ENCODE results near the gene KRTAP12-1. TPM values are rescaled to one million over a fixed set of nuclear protein-coding genes. Genes with fewer than 3 reads are reported as not detected.

Gene KRTAP12-1
- total and polyA plus RNA-seq, 2 of the 8 experiments (the other 6 are each of a cell fraction or from before 2014, with no cell fraction given) = 0.50 to 0.73 TPM

DNA sequence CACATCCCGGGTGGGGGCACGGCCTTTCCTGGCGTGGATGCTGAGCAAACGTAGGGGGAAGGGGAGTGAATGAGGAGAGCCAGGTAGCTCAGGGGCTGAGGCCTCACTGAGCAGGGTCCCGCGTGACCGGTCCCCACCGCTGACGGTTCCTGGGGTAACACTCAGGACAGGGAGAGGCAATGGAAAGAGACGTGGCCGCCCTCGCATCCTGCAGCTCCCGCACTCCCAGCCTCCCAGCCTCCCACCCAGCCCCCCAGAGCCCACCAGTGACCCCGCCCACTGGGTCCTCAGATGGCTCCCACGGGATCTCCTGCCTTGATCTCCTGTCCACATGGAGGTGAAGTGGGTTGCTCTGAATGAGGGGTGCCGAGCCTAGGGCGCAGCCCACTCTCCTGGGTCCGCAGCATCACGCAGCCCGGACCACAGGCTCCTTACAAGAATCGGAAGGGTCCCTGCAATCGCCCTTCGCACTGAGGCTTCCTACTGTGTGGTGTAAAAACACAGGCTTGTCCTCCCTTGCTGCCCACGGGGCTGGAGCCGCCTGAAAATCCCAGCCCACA lies 27.0 kb upstream of the KRTAP12-1 start (continued):
- no peak for TF ChIP-seq EZH2 (IDR thresholded peaks at IDR 0.05; ENCODE audit: low read depth, low read length, severe bottlenecking)
- TF ChIP-seq SIN3A (conservative IDR thresholded peaks at IDR 0.05 in 1 of 2, IDR thresholded peaks at IDR 0.05 in 1 of 2; ENCODE audit: low read depth in 1 of 2, low read length in 2 of 2) = no peak
- TF ChIP-seq, protein P1, sequence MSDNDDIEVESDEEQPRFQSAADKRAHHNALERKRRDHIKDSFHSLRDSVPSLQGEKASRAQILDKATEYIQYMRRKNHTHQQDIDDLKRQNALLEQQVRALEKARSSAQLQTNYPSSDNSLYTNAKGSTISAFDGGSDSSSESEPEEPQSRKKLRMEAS (IDR thresholded peaks at IDR 0.05) = no peak
- TF ChIP-seq, protein P2, sequence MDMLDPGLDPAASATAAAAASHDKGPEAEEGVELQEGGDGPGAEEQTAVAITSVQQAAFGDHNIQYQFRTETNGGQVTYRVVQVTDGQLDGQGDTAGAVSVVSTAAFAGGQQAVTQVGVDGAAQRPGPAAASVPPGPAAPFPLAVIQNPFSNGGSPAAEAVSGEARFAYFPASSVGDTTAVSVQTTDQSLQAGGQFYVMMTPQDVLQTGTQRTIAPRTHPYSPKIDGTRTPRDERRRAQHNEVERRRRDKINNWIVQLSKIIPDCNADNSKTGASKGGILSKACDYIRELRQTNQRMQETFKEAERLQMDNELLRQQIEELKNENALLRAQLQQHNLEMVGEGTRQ (IDR thresholded peaks at IDR 0.05; ENCODE audit: low read length) = no peak
- TF ChIP-seq POU5F1 (IDR thresholded peaks at IDR 0.05; ENCODE audit: low read depth, low read length) = no peak
- TF ChIP-seq, protein P3, sequence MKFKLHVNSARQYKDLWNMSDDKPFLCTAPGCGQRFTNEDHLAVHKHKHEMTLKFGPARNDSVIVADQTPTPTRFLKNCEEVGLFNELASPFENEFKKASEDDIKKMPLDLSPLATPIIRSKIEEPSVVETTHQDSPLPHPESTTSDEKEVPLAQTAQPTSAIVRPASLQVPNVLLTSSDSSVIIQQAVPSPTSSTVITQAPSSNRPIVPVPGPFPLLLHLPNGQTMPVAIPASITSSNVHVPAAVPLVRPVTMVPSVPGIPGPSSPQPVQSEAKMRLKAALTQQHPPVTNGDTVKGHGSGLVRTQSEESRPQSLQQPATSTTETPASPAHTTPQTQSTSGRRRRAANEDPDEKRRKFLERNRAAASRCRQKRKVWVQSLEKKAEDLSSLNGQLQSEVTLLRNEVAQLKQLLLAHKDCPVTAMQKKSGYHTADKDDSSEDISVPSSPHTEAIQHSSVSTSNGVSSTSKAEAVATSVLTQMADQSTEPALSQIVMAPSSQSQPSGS (IDR thresholded peaks at IDR 0.05; ENCODE audit: low read length) = no peak

Data from H1 (cell line).